Kidney epithelial cell (primary cell): ENCODE data around the gene RAB5B. TPM values are rescaled to one million over a fixed set of nuclear protein-coding genes. Genes with fewer than 3 reads are reported as not detected.

ENCODE experiments used
- DNase-seq: peaks from one replicate; pipeline ENCODE4 v3.0.0-alpha.2; 2010; ENCODE audit warnings: low read depth
- H3K27me3 ChIP-seq: 2 replicates; pipeline ENCODE4 v1.6.0; 2011; ENCODE audit warnings: low read length; ENCODE audit not compliant: control insufficient read depth, insufficient read depth
- H3K36me3 ChIP-seq: 2 replicates; pipeline ENCODE4 v1.5.1; 2011; ENCODE audit warnings: low read length; ENCODE audit not compliant: control insufficient read depth, insufficient read depth
- H3K4me3 ChIP-seq: 2 replicates; pipeline ENCODE4 v1.5.1; 2011; ENCODE audit warnings: low read depth, mild to moderate bottlenecking, control low read depth, low read length
- total RNA-seq: library from RNA; depleted of rRNA; stranded (reverse); fragments of >200 nt; gene quantifications from 2 replicates; pipeline ENCODE4 v1.2.3, GENCODE V29; 2015
- TF ChIP-seq, protein P1 (sequence below): IDR thresholded peaks from 2 replicates; pipeline ENCODE4 v1.5.1; 2011; ENCODE audit warnings: mild to moderate bottlenecking, moderate library complexity, low read length, control low read depth, inconsistent platforms; ENCODE audit not compliant: insufficient read depth, poor library complexity, severe bottlenecking

Gene RAB5B
- total RNA-seq, 1 donor from 2014 or later = 81.0 TPM

DNA sequence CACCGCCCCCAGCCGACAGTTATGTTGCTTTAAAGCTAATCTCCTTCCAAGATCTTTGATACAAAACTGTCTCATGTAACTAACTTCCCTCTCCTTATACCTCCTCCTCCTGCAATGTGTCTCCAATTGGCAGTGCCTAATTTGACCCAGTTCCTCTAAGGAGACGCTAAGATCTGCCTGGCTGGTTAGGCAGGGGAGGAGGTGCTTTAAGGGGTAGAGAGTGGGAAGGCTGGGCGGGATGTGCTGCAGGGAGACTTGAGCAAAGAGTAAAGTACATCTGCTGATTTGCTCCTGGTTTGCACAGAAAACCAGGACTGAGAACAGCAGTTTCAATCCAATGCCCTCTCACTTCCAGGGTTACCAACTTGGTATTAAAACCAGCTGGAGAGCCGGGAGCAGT, 39.6 kb downstream of the RAB5B start:
- Histone ChIP-seq H3K27me3 (no peaks in the 10 kb centered on the region), H3K4me3 (no peak overlapping the region), H3K36me3 (no peaks in the 10 kb centered on the region)
- TF ChIP-seq, protein P1, sequence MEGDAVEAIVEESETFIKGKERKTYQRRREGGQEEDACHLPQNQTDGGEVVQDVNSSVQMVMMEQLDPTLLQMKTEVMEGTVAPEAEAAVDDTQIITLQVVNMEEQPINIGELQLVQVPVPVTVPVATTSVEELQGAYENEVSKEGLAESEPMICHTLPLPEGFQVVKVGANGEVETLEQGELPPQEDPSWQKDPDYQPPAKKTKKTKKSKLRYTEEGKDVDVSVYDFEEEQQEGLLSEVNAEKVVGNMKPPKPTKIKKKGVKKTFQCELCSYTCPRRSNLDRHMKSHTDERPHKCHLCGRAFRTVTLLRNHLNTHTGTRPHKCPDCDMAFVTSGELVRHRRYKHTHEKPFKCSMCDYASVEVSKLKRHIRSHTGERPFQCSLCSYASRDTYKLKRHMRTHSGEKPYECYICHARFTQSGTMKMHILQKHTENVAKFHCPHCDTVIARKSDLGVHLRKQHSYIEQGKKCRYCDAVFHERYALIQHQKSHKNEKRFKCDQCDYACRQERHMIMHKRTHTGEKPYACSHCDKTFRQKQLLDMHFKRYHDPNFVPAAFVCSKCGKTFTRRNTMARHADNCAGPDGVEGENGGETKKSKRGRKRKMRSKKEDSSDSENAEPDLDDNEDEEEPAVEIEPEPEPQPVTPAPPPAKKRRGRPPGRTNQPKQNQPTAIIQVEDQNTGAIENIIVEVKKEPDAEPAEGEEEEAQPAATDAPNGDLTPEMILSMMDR = no peak
- no peak for DNase-seq

DNA sequence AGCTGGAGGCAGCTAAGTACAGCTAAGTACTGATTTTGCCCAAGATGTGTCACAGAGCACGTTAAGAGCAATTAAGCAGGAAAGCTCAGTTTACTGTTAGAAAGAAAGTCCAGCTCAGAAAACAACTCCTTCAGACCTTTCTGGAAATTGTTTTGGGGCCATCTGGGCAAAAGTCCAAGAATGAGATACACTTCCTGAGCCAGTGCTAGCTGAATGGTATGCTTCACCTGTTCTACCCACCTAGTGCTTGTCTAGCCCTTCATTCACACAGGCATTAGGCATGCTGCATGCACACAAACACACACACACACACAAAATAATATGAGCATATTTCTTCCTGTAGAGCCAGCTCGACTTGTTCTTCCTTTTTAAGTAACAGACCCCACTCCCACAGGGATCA, 40.3 kb downstream of the RAB5B start:
- H3K4me3 ChIP-seq = no peak overlapping the region
- DNase-seq = no peak
- TF ChIP-seq, protein P1 = no peak
- H3K36me3 ChIP-seq = no peaks in the 10 kb centered on the region
- H3K27me3 ChIP-seq = no peaks in the 10 kb centered on the region

- Histone ChIP-seq H3K4me3 (no peak overlapping the region), H3K27me3 (no peaks in the 10 kb centered on the region), H3K36me3 (no peaks in the 10 kb centered on the region)
- DNase-seq = no peak
- TF ChIP-seq, protein P1 = no peak
Observed at GRCh38 chr12:56017181-56017580, 43.3 kb downstream of the RAB5B start.

- Histone ChIP-seq H3K36me3 (no peaks in the 10 kb centered on the region), H3K4me3 (no peak overlapping the region), H3K27me3 (no peaks in the 10 kb centered on the region)
- TF ChIP-seq, protein P1 = no peak
- no peak for DNase-seq
Observed at GRCh38 chr12:56018356-56018755, 44.5 kb downstream of the RAB5B start.

GRCh38 chr12:56020423-56021184, 46.7 kb downstream of the RAB5B start, which contains the start of gene IKZF4:
Gene IKZF4, plus strand, starts transcription at chr12:56021043. Its CDS starts 451 bp downstream, at chr12:56021494.
- no peak for DNase-seq
- H3K4me3 ChIP-seq = peak within 1 kb of the TSS; percentile 12
- no peaks in the 10 kb centered on the region for H3K36me3 ChIP-seq

More at GRCh38 chr12:56020423-56021184, 46.7 kb downstream of the RAB5B start, which contains the start of gene IKZF4:
- TF ChIP-seq, protein P1 = no peak
- no peaks in the 10 kb centered on the region for H3K27me3 ChIP-seq
